Pancreas (tissue), 10 donors: Measurements from ENCODE around the gene RGS1. TPM values are rescaled to one million over a fixed set of nuclear protein-coding genes. Genes with fewer than 3 reads are reported as not detected.

Source experiments
- ATAC-seq, 4 donors: fragments of 200-7000 bp; cut with Tn5 transposase; one replicate each; pipeline versions ENCODE4 v1.8.0 to v1.9.1; 2020; ENCODE audit warnings: mild to moderate bottlenecking in 4 of 4, moderate library complexity in 4 of 4
- DNase-seq, 6 donors: peaks; one replicate each; pipeline ENCODE4 v3.0.0-alpha.2; 2020
- FAIRE-seq: peaks from 2 replicates; lab custom pipeline; 2012; peaks lifted over from hg19 to GRCh38; lab: Jason Lieb, UNC
- H3K27ac ChIP-seq, 4 donors: fragments of 200-600 bp; sonication (generic); 1 replicate in 3 of 4; 2 replicates in 1 of 4; pipeline versions ENCODE4 v1.5.0 to v1.8.0; 2020
- H3K27me3 ChIP-seq, 4 donors: fragments of 200-600 bp; one replicate each; pipeline ENCODE4 v1.8.0; 2021
- H3K36me3 ChIP-seq, 3 donors: fragments of 200-600 bp; sonication (generic) in 1 of 3; one replicate each; pipeline versions ENCODE4 v1.5.0 to v1.8.0; 2020 to 2021
- H3K4me1 ChIP-seq, 3 donors: fragments of 200-600 bp; one replicate each; pipeline ENCODE4 v1.8.0; 2021
- H3K4me3 ChIP-seq, 4 donors: fragments of 200-600 bp; sonication (generic) in 2 of 4; one replicate each; pipeline versions ENCODE4 v1.5.0 to v1.8.0; 2020 to 2021
- H3K9me3 ChIP-seq, 4 donors: fragments of 200-600 bp; one replicate each; pipeline ENCODE4 v1.8.0; 2021
- CTCF ChIP-seq, 4 donors: fragments of 200-600 bp; sonication (generic) in 3 of 4; IDR thresholded peaks; one replicate each; pipeline versions ENCODE4 v1.5.0 to v1.8.0; 2021; ENCODE audit warnings: antibody characterized with exemption in 4 of 4
- WGBS, 2 donors: extraction: QIAGEN DNeasy Blood & Tissue Kit; methylation state at CpG; one replicate each; pipeline ENCODE4 v1.1.7; 2013; 5-methylcytosine and 5-hydroxymethylcytosine counted together
- intact Hi-C, 3 donors: fragments of 100-400 bp; cut with DNase I; formaldehyde crosslinking; loops; one replicate each; pipeline versions ENCODE4 v1.11.1 to v1.14.2; 2022
- polyA plus RNA-seq, 2 donors: library from polyadenylated mRNA; stranded (reverse); fragments of 200-250 nt; gene quantifications; one replicate each; pipeline ENCODE4 v1.2.3, GENCODE V29; 2013
- total RNA-seq, 6 donors: library from RNA; stranded (reverse); fragmentation: NEBNext Ultra II Directional in 4 of 6; extraction: Animal tissue kit (Norgen Biotek cat#: 25700) in 4 of 6; gene quantifications; one replicate each; pipeline versions ENCODE4 v1.2.1 to v1.2.4, GENCODE V29; 2021 to 2023
- donor health status: healthy with polysubstance abuse.
- donor health status: DM: no; HTN: no; CAD: no; lungs with moderate emphysema.
- donor health status: DM: no; HTN: no; CAD: no.
- donor health status: control.
- donor health status: control.
- donor health status: Bipolar disorder and iron deficiency.
- donor health status: DM: yes; HTN: yes; CAD: no.
- donor health status: DM: no; HTN: no; CAD: no.
- donor health status: DM: no; HTN: no; CAD: no.
- donor health status: DM: yes; HTN: yes; CAD: no.

Gene RGS1
- total and polyA plus RNA-seq, 8 donors: 0.55 to 77.1 (median 2.1) TPM

- no peaks in the 10 kb centered on the region for H3K9me3 ChIP-seq
- WGBS, 2 donors: 87 to 95% methylated on average over 3 of the region's 3 CpGs
- FAIRE-seq: no peak
- intact Hi-C loops: no loop called here
- TF ChIP-seq CTCF (IDR thresholded peaks at IDR 0.05): no peak
- H3K27ac ChIP-seq: no peak overlapping the region
- no peaks in the 10 kb centered on the region for H3K36me3 ChIP-seq
- DNase-seq: no peak
- no peak overlapping the region for H3K4me3 ChIP-seq
- no peaks in the 10 kb centered on the region for H3K27me3 ChIP-seq
- H3K4me1 ChIP-seq: no peaks in the 10 kb centered on the region
- ATAC-seq: no peak
These were observed 8.9 kb upstream of the RGS1 start for GRCh38 chr1:192566657-192567056.

- H3K4me3 ChIP-seq: no peak overlapping the region
- no peaks in the 10 kb centered on the region for H3K9me3 ChIP-seq
- no peak overlapping the region for H3K27ac ChIP-seq
- WGBS, 2 donors: 91 to 97% methylated on average over 1 of the region's 1 CpG
- TF ChIP-seq CTCF (IDR thresholded peaks at IDR 0.05): no peak
- no peak for FAIRE-seq
- intact Hi-C loops: no loop called here
- no peaks in the 10 kb centered on the region for H3K36me3 ChIP-seq
- no peaks in the 10 kb centered on the region for H3K4me1 ChIP-seq
- ATAC-seq: no peak
- H3K27me3 ChIP-seq: no peaks in the 10 kb centered on the region
- DNase-seq: no peak
These were observed 7.5 kb upstream of the RGS1 start for GRCh38 chr1:192568063-192568462.

- DNase-seq: no peak
- H3K27me3 ChIP-seq: no peaks in the 10 kb centered on the region
- no peak overlapping the region for H3K4me3 ChIP-seq
- ATAC-seq: no peak
- H3K9me3 ChIP-seq: no peaks in the 10 kb centered on the region
- no peaks in the 10 kb centered on the region for H3K36me3 ChIP-seq
- no peak for TF ChIP-seq CTCF (IDR thresholded peaks at IDR 0.05)
- 83 to 88% methylated on average over 2 of the region's 2 CpGs for WGBS, 2 donors
- no peak for FAIRE-seq
- H3K27ac ChIP-seq: no peak overlapping the region
- intact Hi-C loops: no loop called here
- peaks cover 0 to 7% (median 0%) of the 10 kb centered on the region in 3 donors for H3K4me1 ChIP-seq
These were observed 3.9 kb upstream of the RGS1 start for GRCh38 chr1:192571668-192572067.

GRCh38 chr1:192573499-192573898 is 2.1 kb upstream of the RGS1 start:
- TF ChIP-seq CTCF (IDR thresholded peaks at IDR 0.05): no peak
- Histone ChIP-seq H3K27ac (no peak overlapping the region), H3K9me3 (no peaks in the 10 kb centered on the region), H3K4me3 (no peak overlapping the region), H3K4me1 (peaks cover 0 to 7% (median 0%) of the 10 kb centered on the region in 3 donors), H3K27me3 (no peaks in the 10 kb centered on the region), H3K36me3 (no peaks in the 10 kb centered on the region)
- intact Hi-C loops: no loop called here
- WGBS, 2 donors: 91 to 98% methylated on average over 1 of the region's 1 CpG
- no peak for DNase-seq
- FAIRE-seq: no peak
- ATAC-seq: peak in 1 of 4 donors; percentile 24

GRCh38 chr1:192574073-192574472 is 1.5 kb upstream of the RGS1 start:
- no peaks in the 10 kb centered on the region for H3K27me3 ChIP-seq
- no peak for DNase-seq
- intact Hi-C loops: no loop called here
- TF ChIP-seq CTCF (IDR thresholded peaks at IDR 0.05): no peak
- no peak for ATAC-seq
- H3K9me3 ChIP-seq: no peaks in the 10 kb centered on the region
- WGBS, 2 donors: 69 to 70% methylated on average over 1 of the region's 1 CpG
- no peak for FAIRE-seq
- H3K27ac ChIP-seq: no peak overlapping the region
- H3K4me3 ChIP-seq: no peak overlapping the region
- H3K4me1 ChIP-seq: peaks cover 0 to 7% (median 0%) of the 10 kb centered on the region in 3 donors
- no peaks in the 10 kb centered on the region for H3K36me3 ChIP-seq
